SH-SY5Y (cell line): Measurements from ENCODE around the gene MBOAT7.

ENCODE experiments used
- GATA2 ChIP-seq: IDR thresholded peaks from 2 replicates; pipeline ENCODE4 v1.6.1; 2011; ENCODE audit warnings: mild to moderate bottlenecking, low read depth, low read length
- GATA3 ChIP-seq: IDR thresholded peaks from 2 replicates; pipeline ENCODE4 v1.6.1; 2011; ENCODE audit warnings: low read depth, mild to moderate bottlenecking, low read length, moderate library complexity

DNA sequence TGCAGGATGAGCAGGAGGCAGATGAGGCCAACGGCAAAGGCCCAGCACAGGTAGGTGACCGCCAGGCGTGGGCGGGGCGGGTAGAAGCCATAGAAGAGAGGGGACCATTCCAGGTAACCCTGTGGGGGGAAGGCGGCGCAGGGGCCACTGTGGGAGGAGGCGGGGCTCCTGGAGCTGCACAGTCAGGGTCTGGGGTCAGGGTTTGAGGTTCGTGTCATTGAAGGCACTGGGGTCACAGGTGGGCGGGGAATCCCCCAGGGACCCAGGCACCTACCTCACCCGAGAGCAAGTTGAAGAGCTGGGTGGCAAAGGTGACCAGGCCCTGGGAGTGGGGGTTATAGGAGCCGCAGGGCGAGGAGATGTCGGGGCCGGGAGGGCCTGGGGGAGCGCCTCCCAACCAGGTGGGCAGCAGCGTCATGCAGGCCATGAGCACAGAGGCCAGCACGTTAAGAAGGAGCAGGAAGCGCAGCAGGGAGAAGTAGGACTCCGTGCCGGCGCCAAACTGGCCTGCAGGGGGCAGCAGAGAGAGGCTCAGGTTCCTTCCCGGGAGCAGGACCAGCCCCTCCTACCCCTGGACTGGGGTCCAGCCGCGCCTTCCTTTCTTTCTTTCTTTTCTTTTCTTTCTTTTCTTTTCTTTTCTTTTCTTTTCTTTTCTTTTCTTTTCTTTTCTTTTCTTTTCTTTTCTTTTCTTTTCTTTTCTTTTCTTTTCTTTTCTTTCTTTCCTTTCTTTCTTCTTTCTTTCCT, 21.0 kb downstream of the MBOAT7 start:
- no peak for TF ChIP-seq GATA2
- no peak for TF ChIP-seq GATA3
